IgD-negative memory B cell (primary cell): ENCODE measurements around the gene PALLD. TPM values are rescaled to one million over a fixed set of nuclear protein-coding genes. Genes with fewer than 3 reads are reported as not detected.
"Not testable (repeated sequence)": the region's sequence is repeated elsewhere in the genome, so short reads cannot be mapped to it uniquely, and the experiment has no call there.

Experiments
- H3K27ac Mint-ChIP-seq, 3 donors: one replicate each; pipeline ENCODE4 v1.8.0; 2020 to 2022; ENCODE audit warnings: mild to moderate bottlenecking in 3 of 3, mixed read lengths in 3 of 3, moderate library complexity in 1 of 3
- H3K27me3 Mint-ChIP-seq: one replicate; pipeline ENCODE4 v1.8.0; 2021; ENCODE audit warnings: mixed read lengths
- H3K36me3 Mint-ChIP-seq: one replicate; pipeline ENCODE4 v1.8.0; 2020; ENCODE audit warnings: mild to moderate bottlenecking, mixed read lengths
- H3K4me1 Mint-ChIP-seq, 3 donors: one replicate each; pipeline ENCODE4 v1.8.0; 2020 to 2022; ENCODE audit warnings: mixed read lengths in 3 of 3, mild to moderate bottlenecking in 1 of 3
- H3K4me3 Mint-ChIP-seq, 4 donors: one replicate each; pipeline ENCODE4 v1.8.0; 2020 to 2022; ENCODE audit warnings: mild to moderate bottlenecking in 4 of 4, mixed read lengths in 4 of 4, moderate library complexity in 3 of 4
- H3K9me3 Mint-ChIP-seq, 3 donors: one replicate each; pipeline ENCODE4 v1.8.0; 2020 to 2021; ENCODE audit warnings: mixed read lengths in 3 of 3, mild to moderate bottlenecking in 1 of 3
- polyA plus RNA-seq: library from polyadenylated mRNA; unstranded; fragments of 300-500 nt; fragmentation: Illumina TruSeq; gene quantifications from one replicate; pipeline ENCODE4 v1.2.3, GENCODE V29; 2021

PALLD gene
- polyA plus RNA-seq, 1 donor from 2014 or later, result 0.31 TPM

- H3K4me1 Mint-ChIP-seq, result no peaks in the 10 kb centered on the region
- peaks cover 6 to 14% (median 8%) of the 10 kb centered on the region in 3 donors for H3K9me3 Mint-ChIP-seq
- no peak overlapping the region for H3K27ac Mint-ChIP-seq
- no peaks in the 10 kb centered on the region for H3K27me3 Mint-ChIP-seq
- no peak overlapping the region for H3K4me3 Mint-ChIP-seq
- H3K36me3 Mint-ChIP-seq, result peaks cover 4% of the 10 kb centered on the region
Observed at GRCh38 chr4:168945291-168945690, 448.4 kb downstream of the PALLD start.

DNA sequence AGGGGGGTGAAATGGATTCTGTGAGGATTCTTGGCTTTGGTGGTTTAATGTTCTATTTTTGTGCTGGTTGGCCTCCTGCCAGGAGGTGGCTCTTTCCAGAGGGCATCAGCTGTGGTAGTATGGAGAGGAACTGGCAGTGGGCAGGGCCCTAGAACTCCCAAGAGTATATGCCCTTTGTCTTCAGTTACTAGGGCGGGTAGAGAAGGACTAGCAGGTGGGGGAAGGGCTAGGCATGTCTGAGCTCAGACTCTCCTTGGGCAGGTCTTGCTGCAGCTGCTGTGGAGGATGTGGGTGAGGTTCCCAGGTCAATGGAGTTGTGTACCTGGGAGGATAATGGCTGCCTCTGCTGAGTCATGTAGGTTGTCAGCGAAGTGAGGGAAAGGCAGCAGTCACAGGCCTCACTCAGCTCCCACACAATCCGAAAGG, 456.0 kb downstream of the PALLD start:
- not testable (repeated sequence) for H3K27ac Mint-ChIP-seq, H3K36me3 Mint-ChIP-seq, H3K4me1 Mint-ChIP-seq, H3K27me3 Mint-ChIP-seq, H3K4me3 Mint-ChIP-seq
- H3K9me3 Mint-ChIP-seq, result peaks cover 2 to 15% (median 10%) of the 10 kb centered on the region in 3 donors

GRCh38 chr4:168955674-168956073, 458.8 kb downstream of the PALLD start:
- no peak overlapping the region for H3K4me3 Mint-ChIP-seq
- peaks cover 7% of the 10 kb centered on the region for H3K36me3 Mint-ChIP-seq

GRCh38 chr4:168960716-168961115, 463.9 kb downstream of the PALLD start:
- Mint-ChIP-seq H3K36me3 (peaks cover 8% of the 10 kb centered on the region), H3K27ac (no peak overlapping the region), H3K27me3 (no peaks in the 10 kb centered on the region), H3K4me1 (no peaks in the 10 kb centered on the region), H3K4me3 (no peak overlapping the region), H3K9me3 (peaks cover 2 to 4% (median 2%) of the 10 kb centered on the region in 3 donors)

More at GRCh38 chr4:168955674-168956073, 458.8 kb downstream of the PALLD start:
- Mint-ChIP-seq H3K4me1 (peaks cover 0 to 2% (median 0%) of the 10 kb centered on the region in 3 donors), H3K27ac (no peak overlapping the region), H3K9me3 (peaks cover under 1 to 4% (median 2%) of the 10 kb centered on the region in 3 donors), H3K27me3 (no peaks in the 10 kb centered on the region)

DNA sequence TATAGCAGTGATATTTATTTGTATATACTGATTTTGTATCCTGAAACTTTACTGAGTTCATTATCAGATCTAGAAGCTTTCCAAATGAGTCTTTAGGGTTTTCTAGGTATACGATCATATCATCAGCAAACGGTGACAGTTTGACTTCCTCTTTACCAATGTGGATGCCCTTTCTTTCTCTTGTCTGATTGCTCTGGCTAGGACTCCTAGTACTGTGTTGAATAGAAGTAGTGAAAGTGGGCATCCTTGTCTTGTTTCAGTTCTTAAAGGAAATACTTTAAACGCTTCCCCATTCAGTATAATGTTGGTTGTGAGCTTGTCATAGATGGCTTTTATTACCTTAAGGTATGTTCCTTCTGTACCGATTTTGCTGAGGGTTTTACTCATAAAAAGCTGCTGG, 475.7 kb downstream of the PALLD start:
- peaks cover 4 to 39% (median 23%) of the 10 kb centered on the region in 3 donors for H3K9me3 Mint-ChIP-seq
- H3K27me3 Mint-ChIP-seq, result no peaks in the 10 kb centered on the region
- no peak overlapping the region for H3K27ac Mint-ChIP-seq
- no peaks in the 10 kb centered on the region for H3K4me1 Mint-ChIP-seq
- H3K36me3 Mint-ChIP-seq, result peaks cover 8% of the 10 kb centered on the region
- no peak overlapping the region for H3K4me3 Mint-ChIP-seq

Other genes starting within 250 kb of the PALLD start
- gene DDX60, start 178.3 kb upstream of the PALLD start, polyA plus RNA-seq, result 13.1 TPM
- 14.8 TPM for gene DDX60L, start 16.6 kb upstream of the PALLD start, polyA plus RNA-seq